IPS-20b (cell line): ENCODE data around the gene C3orf38.

Experiments
- H3K27ac ChIP-seq: one replicate; pipeline ENCODE4 v1.5.1; 2013; ENCODE audit warnings: low read length
- H3K27me3 ChIP-seq: 2 replicates; pipeline ENCODE4 v1.6.1; 2013; ENCODE audit warnings: mild to moderate bottlenecking, low read length, inconsistent platforms; ENCODE audit not compliant: insufficient read depth
- H3K36me3 ChIP-seq: 2 replicates; pipeline ENCODE4 v1.6.1; 2013; ENCODE audit warnings: low read depth, mild to moderate bottlenecking, inconsistent platforms, low read length, moderate library complexity; ENCODE audit not compliant: insufficient read depth
- H3K4me1 ChIP-seq: 2 replicates; pipeline ENCODE4 v1.6.1; 2013; ENCODE audit warnings: mild to moderate bottlenecking, control low read depth, inconsistent platforms, low read length, moderate library complexity; ENCODE audit not compliant: insufficient read depth
- H3K4me3 ChIP-seq: 2 replicates; pipeline ENCODE4 v1.5.1; 2013; ENCODE audit warnings: mild to moderate bottlenecking, low read length, inconsistent platforms
- H3K9ac ChIP-seq: 2 replicates; pipeline ENCODE4 v1.6.1; 2013; ENCODE audit warnings: low read depth, mild to moderate bottlenecking, inconsistent platforms, low read length, moderate library complexity
- H3K9me3 ChIP-seq: 2 replicates; pipeline ENCODE4 v1.6.1; 2013; ENCODE audit warnings: mild to moderate bottlenecking, low read depth, low read length, inconsistent platforms; ENCODE audit not compliant: insufficient read depth

Gene C3orf38

GRCh38 chr3:88198121-88198520, 48.4 kb downstream of the C3orf38 start:
- Histone ChIP-seq H3K27me3 (no peaks in the 10 kb centered on the region), H3K27ac (no peak overlapping the region), H3K9ac (no peak overlapping the region), H3K9me3 (no peaks in the 10 kb centered on the region), H3K36me3 (no peaks in the 10 kb centered on the region), H3K4me1 (peaks cover 12% of the 10 kb centered on the region; the same call in 1 of the 2 replicates), H3K4me3 (no peak overlapping the region)

GRCh38 chr3:88203642-88204055, 53.9 kb downstream of the C3orf38 start:
- no peaks in the 10 kb centered on the region for H3K9me3 ChIP-seq
- H3K4me1 ChIP-seq, result no peaks in the 10 kb centered on the region
- H3K27ac ChIP-seq, result no peak overlapping the region
- H3K4me3 ChIP-seq, result no peak overlapping the region
- no peak overlapping the region for H3K9ac ChIP-seq
- H3K36me3 ChIP-seq, result no peaks in the 10 kb centered on the region
- no peaks in the 10 kb centered on the region for H3K27me3 ChIP-seq
